KMS-11 (cell line): ENCODE measurements around the gene LRP4.

Experiments
- H2AFZ ChIP-seq: fragments of 200-600 bp; sonication (generic); 2 replicates; pipeline ENCODE4 v1.6.1; 2016; ENCODE audit warnings: antibody characterized with exemption, mixed run types, low read depth
- H3K27ac ChIP-seq: fragments of 200-600 bp; sonication (generic); 2 replicates; pipeline ENCODE4 v1.6.1; 2016; ENCODE audit warnings: mild to moderate bottlenecking, mixed run types
- H3K27me3 ChIP-seq: fragments of 200-600 bp; sonication (generic); 2 replicates; pipeline ENCODE4 v1.6.1; 2017; ENCODE audit warnings: mild to moderate bottlenecking, low read depth, mixed run types, moderate library complexity; ENCODE audit not compliant: insufficient read depth
- H3K36me3 ChIP-seq: fragments of 200-600 bp; sonication (generic); 2 replicates; pipeline ENCODE4 v1.6.1; 2017; ENCODE audit warnings: mild to moderate bottlenecking, mixed run types; ENCODE audit not compliant: insufficient read depth
- H3K4me1 ChIP-seq: fragments of 200-600 bp; sonication (generic); 2 replicates; pipeline ENCODE4 v1.6.1; 2016; ENCODE audit warnings: mild to moderate bottlenecking, low read depth, mixed run types; ENCODE audit not compliant: poor library complexity, severe bottlenecking
- H3K4me2 ChIP-seq: fragments of 200-600 bp; sonication (generic); 2 replicates; pipeline ENCODE4 v1.7.0; 2016; ENCODE audit warnings: mild to moderate bottlenecking, mixed run types
- H3K4me3 ChIP-seq: fragments of 200-600 bp; sonication (generic); IDR thresholded peaks from 2 replicates; pipeline ENCODE4 v1.6.1; 2017; ENCODE audit warnings: low read depth, low read length, mixed read lengths; ENCODE audit not compliant: insufficient read depth
- H3K79me2 ChIP-seq: fragments of 200-600 bp; sonication (generic); 2 replicates; pipeline ENCODE4 v1.6.1; 2016; ENCODE audit warnings: low read depth, mixed run types; ENCODE audit not compliant: insufficient read depth
- H3K9ac ChIP-seq: fragments of 200-600 bp; sonication (generic); 2 replicates; pipeline ENCODE4 v1.6.1; 2016; ENCODE audit warnings: mild to moderate bottlenecking, mixed run types
- H4K20me1 ChIP-seq: fragments of 200-600 bp; sonication (generic); 2 replicates; pipeline ENCODE4 v1.6.1; 2016; ENCODE audit warnings: mild to moderate bottlenecking, mixed run types; ENCODE audit not compliant: insufficient read depth
- CTCF ChIP-seq: fragments of 200-600 bp; sonication (generic); conservative IDR thresholded peaks from 2 replicates; pipeline ENCODE4 v1.6.1; 2017; ENCODE audit warnings: low read depth, mild to moderate bottlenecking, antibody characterized with exemption, low read length, moderate library complexity, mixed read lengths

The LRP4 gene

GRCh38 chr11:46914363-46914762 lies 4.0 kb downstream of the LRP4 start:
- no peak overlapping the region for H3K27ac ChIP-seq
- no peaks in the 10 kb centered on the region for H4K20me1 ChIP-seq
- no peak overlapping the region for H3K4me2 ChIP-seq
- no peak for TF ChIP-seq CTCF
- H3K4me1 ChIP-seq: peaks cover 8% of the 10 kb centered on the region
- H3K36me3 ChIP-seq: no peaks in the 10 kb centered on the region
- peaks cover 14% of the 10 kb centered on the region; the same call in 1 of the 2 replicates for H3K27me3 ChIP-seq
- H3K79me2 ChIP-seq: no peaks in the 10 kb centered on the region
- no peak overlapping the region for H3K9ac ChIP-seq
- H3K4me3 ChIP-seq: no peak overlapping the region
- no peak overlapping the region for H2AFZ ChIP-seq

- Histone ChIP-seq H3K36me3 (no peaks in the 10 kb centered on the region), H3K27ac (no peak overlapping the region), H3K4me1 (no peaks in the 10 kb centered on the region), H3K4me3 (no peak overlapping the region), H3K79me2 (no peaks in the 10 kb centered on the region), H3K4me2 (no peak overlapping the region), H2AFZ (no peak overlapping the region), H3K9ac (no peak overlapping the region), H4K20me1 (no peaks in the 10 kb centered on the region), H3K27me3 (peaks cover 8% of the 10 kb centered on the region; the same call in 1 of the 2 replicates)
- TF ChIP-seq CTCF: no peak
Observed at GRCh38 chr11:46913484-46913883, 4.9 kb downstream of the LRP4 start.

GRCh38 chr11:46912526-46913150 lies 5.7 kb downstream of the LRP4 start:
- no peaks in the 10 kb centered on the region for H3K79me2 ChIP-seq
- H3K9ac ChIP-seq: no peak overlapping the region
- H2AFZ ChIP-seq: no peak overlapping the region
- no peaks in the 10 kb centered on the region for H3K36me3 ChIP-seq
- peaks cover 5% of the 10 kb centered on the region; the same call in 1 of the 2 replicates for H3K27me3 ChIP-seq
- no peaks in the 10 kb centered on the region for H3K4me1 ChIP-seq
- no peak overlapping the region for H3K27ac ChIP-seq
- no peak overlapping the region for H3K4me3 ChIP-seq
- TF ChIP-seq CTCF: no peak
- no peak overlapping the region for H3K4me2 ChIP-seq
- H4K20me1 ChIP-seq: no peaks in the 10 kb centered on the region

GRCh38 chr11:46907606-46908005 lies 10.7 kb downstream of the LRP4 start:
- Histone ChIP-seq H4K20me1 (no peaks in the 10 kb centered on the region), H3K79me2 (no peaks in the 10 kb centered on the region), H3K4me2 (no peak overlapping the region), H2AFZ (no peak overlapping the region), H3K9ac (no peak overlapping the region), H3K4me1 (no peaks in the 10 kb centered on the region), H3K27me3 (no peaks in the 10 kb centered on the region), H3K27ac (no peak overlapping the region), H3K36me3 (no peaks in the 10 kb centered on the region), H3K4me3 (no peak overlapping the region)
- no peak for TF ChIP-seq CTCF
